Activated CD8-positive, alpha-beta T cell treated with anti-CD3 and anti-CD28 coated beads for 36 hours (primary cell): Measurements from ENCODE around the gene LRPAP1. TPM values are rescaled to one million over a fixed set of nuclear protein-coding genes. Genes with fewer than 3 reads are reported as not detected.

Experiments
- ATAC-seq: fragments of 200-7000 bp; cut with Tn5 transposase; one replicate; pipeline ENCODE4 v1.10.0; 2021; ENCODE audit warnings: mild to moderate bottlenecking, moderate library complexity
- CTCF ChIA-PET: fragments of 350-600 bp; sonication (Branson Sonifier 250); formaldehyde crosslinking; loops from one replicate; lab custom pipeline; 2021; ENCODE audit warnings: antibody characterized with exemption; lab: Charles Lee
- POLR2A ChIA-PET: fragments of 350-600 bp; sonication (Branson Sonifier 250); formaldehyde crosslinking; loops from one replicate; lab custom pipeline; 2021; ENCODE audit warnings: antibody characterized with exemption; lab: Charles Lee
- DNase-seq: peaks from one replicate; pipeline ENCODE4 v3.0.0-alpha.2; 2020
- H3K27ac Mint-ChIP-seq: one replicate; pipeline ENCODE4 v1.8.0; 2021; ENCODE audit warnings: mild to moderate bottlenecking, mixed read lengths
- H3K27me3 Mint-ChIP-seq: one replicate; pipeline ENCODE4 v1.8.0; 2021; ENCODE audit warnings: mixed read lengths
- H3K36me3 Mint-ChIP-seq: one replicate; pipeline ENCODE4 v1.8.0; 2021; ENCODE audit warnings: low read depth, mixed read lengths
- H3K4me1 Mint-ChIP-seq: one replicate; pipeline ENCODE4 v1.8.0; 2021; ENCODE audit warnings: low read depth, mixed read lengths
- H3K4me3 Mint-ChIP-seq: one replicate; pipeline ENCODE4 v1.8.0; 2021; ENCODE audit warnings: mild to moderate bottlenecking, moderate library complexity, mixed read lengths
- H3K9me3 Mint-ChIP-seq: one replicate; pipeline ENCODE4 v1.8.0; 2021; ENCODE audit warnings: mixed read lengths
- intact Hi-C: fragments of 100-400 bp; cut with micrococcal nuclease; formaldehyde crosslinking; loops from one replicate; pipeline ENCODE4 v1.10.0; 2022
- total RNA-seq, 2 experiments: library from RNA; stranded (reverse); gene quantifications; one replicate each; pipeline ENCODE4 v1.2.3, GENCODE V29; 2021
- TF ChIP-seq, protein P1 (sequence below): fragments of 200-600 bp; IDR thresholded peaks from one replicate; pipeline ENCODE4 v1.8.0; 2022; ENCODE audit warnings: antibody characterized with exemption, mild to moderate bottlenecking

LRPAP1 gene
- total RNA-seq, 2 experiments from 2014 or later = 46.0 to 49.8 TPM

DNA sequence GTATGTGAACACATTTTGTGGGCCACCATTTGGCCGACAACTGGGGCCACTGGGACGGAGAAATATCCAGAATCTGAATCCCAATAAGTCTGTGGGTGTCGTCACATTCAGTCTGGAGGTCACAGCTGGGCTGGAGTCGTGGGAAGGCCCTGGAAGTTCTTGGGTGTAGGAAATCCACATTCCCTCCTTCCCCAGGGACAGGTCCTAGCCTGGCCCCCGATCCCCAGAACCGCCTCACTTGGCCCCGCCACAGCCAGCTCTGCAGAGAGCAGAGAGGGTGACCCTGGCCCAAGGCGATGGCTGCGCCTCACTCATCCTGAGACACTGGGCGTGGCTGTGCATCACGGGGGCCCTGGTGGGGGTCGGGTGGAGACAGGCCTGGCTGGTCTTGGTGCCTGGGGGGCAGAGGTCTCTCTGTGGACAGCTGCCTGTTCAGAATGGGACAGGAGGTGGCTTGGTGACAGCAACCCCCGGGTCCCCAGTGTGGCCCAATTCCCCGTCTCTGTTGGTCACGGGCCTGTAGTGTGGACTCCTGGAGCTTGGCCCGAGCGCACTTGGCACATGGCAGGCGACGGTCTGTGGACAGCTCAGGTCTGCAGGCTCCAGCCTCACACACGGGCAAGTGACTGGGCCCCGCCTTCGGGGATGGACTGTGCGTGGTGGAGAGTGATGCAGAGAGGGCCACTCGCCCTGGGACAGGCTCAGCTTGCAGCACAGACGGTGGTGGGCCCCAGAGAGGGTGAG, 52.7 kb downstream of the LRPAP1 start:
- POLR2A ChIA-PET = interaction anchor here (0.5 kb wide), 1 partner anchor 119 kb away, joined by 3 read pairs; no protein-coding TSS in a partner anchor
- peaks cover 5% of the 10 kb centered on the region for H3K27me3 Mint-ChIP-seq
- H3K36me3 Mint-ChIP-seq = no peaks in the 10 kb centered on the region
- no peak for DNase-seq
- intact Hi-C loops = no loop called here
- H3K27ac Mint-ChIP-seq = no peak overlapping the region
- H3K9me3 Mint-ChIP-seq = no peaks in the 10 kb centered on the region
- CTCF ChIA-PET = interaction anchor here (0.7 to 2.8 kb wide), 24 partner anchors 7 to 372 kb away, joined by 3 to 24 read pairs (median 5); no protein-coding TSS in a partner anchor
- TF ChIP-seq, protein P1, sequence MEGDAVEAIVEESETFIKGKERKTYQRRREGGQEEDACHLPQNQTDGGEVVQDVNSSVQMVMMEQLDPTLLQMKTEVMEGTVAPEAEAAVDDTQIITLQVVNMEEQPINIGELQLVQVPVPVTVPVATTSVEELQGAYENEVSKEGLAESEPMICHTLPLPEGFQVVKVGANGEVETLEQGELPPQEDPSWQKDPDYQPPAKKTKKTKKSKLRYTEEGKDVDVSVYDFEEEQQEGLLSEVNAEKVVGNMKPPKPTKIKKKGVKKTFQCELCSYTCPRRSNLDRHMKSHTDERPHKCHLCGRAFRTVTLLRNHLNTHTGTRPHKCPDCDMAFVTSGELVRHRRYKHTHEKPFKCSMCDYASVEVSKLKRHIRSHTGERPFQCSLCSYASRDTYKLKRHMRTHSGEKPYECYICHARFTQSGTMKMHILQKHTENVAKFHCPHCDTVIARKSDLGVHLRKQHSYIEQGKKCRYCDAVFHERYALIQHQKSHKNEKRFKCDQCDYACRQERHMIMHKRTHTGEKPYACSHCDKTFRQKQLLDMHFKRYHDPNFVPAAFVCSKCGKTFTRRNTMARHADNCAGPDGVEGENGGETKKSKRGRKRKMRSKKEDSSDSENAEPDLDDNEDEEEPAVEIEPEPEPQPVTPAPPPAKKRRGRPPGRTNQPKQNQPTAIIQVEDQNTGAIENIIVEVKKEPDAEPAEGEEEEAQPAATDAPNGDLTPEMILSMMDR = no peak
- H3K4me3 Mint-ChIP-seq = no peak overlapping the region
- no peaks in the 10 kb centered on the region for H3K4me1 Mint-ChIP-seq
- ATAC-seq = no peak

DNA sequence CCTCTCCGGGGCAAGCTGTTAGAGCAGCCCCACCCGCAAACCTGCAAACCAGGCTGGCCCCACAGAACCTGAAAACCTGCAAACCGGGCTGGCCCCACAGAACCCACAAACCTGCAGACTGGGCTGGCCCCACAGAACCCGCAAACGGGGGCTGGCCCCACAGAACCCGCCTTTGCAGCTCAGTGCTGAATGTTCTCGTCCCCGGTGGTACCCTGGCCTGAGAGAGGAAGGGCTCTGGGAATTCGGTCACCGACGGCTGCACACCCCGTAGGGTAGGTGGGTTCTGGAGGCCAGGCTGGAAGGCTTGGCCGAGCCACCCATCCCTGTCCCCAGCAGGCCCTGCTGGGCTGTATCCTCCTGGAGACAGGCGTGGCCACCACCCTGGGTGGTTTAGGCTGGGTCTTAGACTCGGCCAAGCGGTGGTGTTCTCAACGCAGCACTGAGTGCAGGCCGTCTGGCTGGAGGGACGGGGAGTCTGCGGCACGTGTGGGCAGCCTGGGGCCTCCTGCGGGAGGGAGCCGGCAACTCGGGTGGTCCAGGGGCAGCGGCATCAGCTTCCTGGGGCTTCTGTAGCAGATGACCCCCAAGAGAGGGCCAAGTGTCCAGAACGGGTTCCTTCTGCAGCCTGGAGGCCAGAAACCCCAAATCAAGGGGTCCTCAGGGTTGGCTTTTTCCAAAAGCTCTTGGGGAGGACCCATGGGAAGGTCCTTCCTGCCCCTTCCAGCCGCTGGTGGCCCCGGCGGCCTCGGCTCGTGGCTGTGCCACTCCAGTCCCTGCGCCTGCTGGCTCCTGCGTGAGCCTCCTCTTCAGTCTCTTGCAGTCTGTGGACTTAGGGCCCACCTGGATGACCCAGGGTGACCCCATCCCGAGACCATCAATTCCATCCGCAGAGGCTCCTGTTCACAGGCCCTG, 53.5 kb downstream of the LRPAP1 start:
- POLR2A ChIA-PET = no interaction called here
- Mint-ChIP-seq H3K4me1 (no peaks in the 10 kb centered on the region), H3K9me3 (no peaks in the 10 kb centered on the region), H3K27me3 (peaks cover 5% of the 10 kb centered on the region), H3K4me3 (no peak overlapping the region), H3K36me3 (no peaks in the 10 kb centered on the region), H3K27ac (no peak overlapping the region)
- TF ChIP-seq, protein P1 = no peak
- intact Hi-C loops = no loop called here
- DNase-seq = no peak
- no peak for ATAC-seq
- CTCF ChIA-PET = interaction anchor here (1.0 to 1.4 kb wide), 2 partner anchors 26 to 285 kb away, joined by 3 read pairs; no protein-coding TSS in a partner anchor

DNA sequence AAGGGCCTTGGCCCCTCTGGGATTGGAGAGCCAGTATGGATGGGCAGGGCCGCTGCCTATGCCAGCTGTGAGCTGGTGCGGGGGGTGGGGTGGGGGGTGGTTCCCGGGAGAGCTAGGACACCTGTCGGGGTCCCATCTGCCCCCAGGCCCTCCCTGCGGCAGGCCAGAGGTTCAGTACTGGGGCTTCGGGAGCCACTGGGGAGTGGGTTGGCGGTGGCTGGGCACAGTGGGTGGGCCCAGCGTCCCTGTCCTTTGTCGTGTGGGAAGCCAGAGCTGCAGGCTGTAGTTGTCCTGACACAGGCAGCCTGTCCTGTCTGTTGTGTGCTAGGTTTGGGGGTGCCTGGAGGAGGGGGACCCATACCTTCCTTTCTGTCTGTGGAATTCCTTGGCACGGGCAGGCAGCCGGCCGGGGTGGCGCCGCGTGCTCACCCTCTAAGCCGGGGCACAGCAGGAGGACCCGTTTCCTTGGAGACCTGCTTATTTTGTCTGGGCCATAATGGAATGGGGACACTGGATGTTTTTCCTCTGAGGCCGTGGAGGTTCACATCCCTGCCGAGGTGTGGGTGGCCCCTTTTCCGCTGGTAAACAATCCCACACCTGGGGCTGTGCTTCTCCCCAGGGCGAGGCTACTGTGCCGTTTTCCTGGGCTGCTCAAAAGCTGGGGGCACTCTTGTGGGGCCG, 54.3 kb downstream of the LRPAP1 start:
- ATAC-seq = no peak
- H3K9me3 Mint-ChIP-seq = no peaks in the 10 kb centered on the region
- H3K4me1 Mint-ChIP-seq = no peaks in the 10 kb centered on the region
- CTCF ChIA-PET = no interaction called here
- peaks cover 5% of the 10 kb centered on the region for H3K27me3 Mint-ChIP-seq
- H3K27ac Mint-ChIP-seq = no peak overlapping the region
- no peak overlapping the region for H3K4me3 Mint-ChIP-seq
- DNase-seq = no peak
- no peaks in the 10 kb centered on the region for H3K36me3 Mint-ChIP-seq
- intact Hi-C loops = no loop called here
- POLR2A ChIA-PET = no interaction called here
- TF ChIP-seq, protein P1 = no peak

DNA sequence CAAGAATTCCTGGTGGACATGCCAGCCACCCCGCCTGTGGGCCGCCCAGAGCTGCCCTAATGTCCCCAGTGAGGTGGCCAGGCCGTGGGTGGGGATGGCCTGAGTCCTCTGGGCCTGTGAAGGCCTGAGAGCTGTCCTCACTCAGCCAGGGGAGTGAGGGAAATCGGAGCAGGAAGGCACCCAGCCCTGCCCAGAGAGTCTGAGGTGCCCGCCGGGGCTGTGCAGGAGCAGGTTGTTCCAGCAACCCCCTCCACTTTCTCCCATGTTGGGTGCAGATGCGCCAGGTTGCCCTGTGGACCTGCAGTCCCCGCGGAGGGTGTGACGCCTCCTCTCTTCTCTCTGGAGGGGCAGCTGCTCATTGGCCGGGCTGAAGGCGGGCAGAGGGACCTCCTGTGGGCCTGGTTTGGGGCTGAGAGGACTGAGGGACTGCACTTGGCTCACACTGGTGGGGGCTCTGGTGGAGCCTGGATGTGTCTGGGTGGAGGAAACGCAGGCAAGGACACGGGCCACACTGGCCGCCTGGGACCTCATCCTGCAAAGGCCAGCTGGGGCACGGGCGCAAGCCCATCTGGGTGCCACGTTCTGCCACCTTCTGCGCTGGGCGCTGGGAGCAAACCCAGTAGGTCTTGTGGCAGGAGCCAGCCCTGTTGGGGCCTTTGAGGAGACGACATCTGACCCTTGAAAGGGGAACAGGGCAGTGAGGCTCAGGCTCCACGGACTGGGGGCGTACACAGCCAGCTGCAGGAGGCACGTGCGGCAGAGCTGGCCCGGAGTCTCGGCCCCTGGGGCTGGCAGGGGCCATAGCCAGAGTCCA, 55.1 kb downstream of the LRPAP1 start:
- Mint-ChIP-seq H3K27ac (no peak overlapping the region), H3K4me1 (no peaks in the 10 kb centered on the region), H3K36me3 (no peaks in the 10 kb centered on the region), H3K4me3 (no peak overlapping the region), H3K27me3 (peaks cover 5% of the 10 kb centered on the region), H3K9me3 (no peaks in the 10 kb centered on the region)
- ATAC-seq (no peak), DNase-seq (no peak)
- ChIA-PET CTCF (no interaction called here), POLR2A (no interaction called here)
- TF ChIP-seq, protein P1 = no peak
- intact Hi-C loops = no loop called here
